Body of pancreas (tissue), 4 donors: ENCODE data around the gene RNLS.

Experiments
- POLR2A ChIP-seq, 3 donors: fragments of 450-650 bp; IDR thresholded peaks; one replicate each; pipeline ENCODE4 v1.6.1; 2016; ENCODE audit warnings: antibody characterized with exemption in 3 of 3, mild to moderate bottlenecking in 2 of 3
- TF ChIP-seq, protein P1 (sequence below), 7 experiments: fragments of 450-650 bp in 4 of 7; fragments of 200-600 bp in 3 of 7; sonication (generic) in 3 of 7; IDR thresholded peaks; one replicate each; pipeline ENCODE4 v1.5.1; 2016 to 2019; ENCODE audit warnings: antibody characterized with exemption in 7 of 7

GRCh38 chr10:88618496-88618895 lies 35.4 kb upstream of the RNLS start:
- TF ChIP-seq, protein P1, sequence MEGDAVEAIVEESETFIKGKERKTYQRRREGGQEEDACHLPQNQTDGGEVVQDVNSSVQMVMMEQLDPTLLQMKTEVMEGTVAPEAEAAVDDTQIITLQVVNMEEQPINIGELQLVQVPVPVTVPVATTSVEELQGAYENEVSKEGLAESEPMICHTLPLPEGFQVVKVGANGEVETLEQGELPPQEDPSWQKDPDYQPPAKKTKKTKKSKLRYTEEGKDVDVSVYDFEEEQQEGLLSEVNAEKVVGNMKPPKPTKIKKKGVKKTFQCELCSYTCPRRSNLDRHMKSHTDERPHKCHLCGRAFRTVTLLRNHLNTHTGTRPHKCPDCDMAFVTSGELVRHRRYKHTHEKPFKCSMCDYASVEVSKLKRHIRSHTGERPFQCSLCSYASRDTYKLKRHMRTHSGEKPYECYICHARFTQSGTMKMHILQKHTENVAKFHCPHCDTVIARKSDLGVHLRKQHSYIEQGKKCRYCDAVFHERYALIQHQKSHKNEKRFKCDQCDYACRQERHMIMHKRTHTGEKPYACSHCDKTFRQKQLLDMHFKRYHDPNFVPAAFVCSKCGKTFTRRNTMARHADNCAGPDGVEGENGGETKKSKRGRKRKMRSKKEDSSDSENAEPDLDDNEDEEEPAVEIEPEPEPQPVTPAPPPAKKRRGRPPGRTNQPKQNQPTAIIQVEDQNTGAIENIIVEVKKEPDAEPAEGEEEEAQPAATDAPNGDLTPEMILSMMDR (IDR thresholded peaks at IDR 0.05), result no peak
- no peak for TF ChIP-seq POLR2A (IDR thresholded peaks at IDR 0.05)
